KMS-11 (cell line): ENCODE data around the gene PMEPA1.

ENCODE experiments used
- H2AFZ ChIP-seq: fragments of 200-600 bp; sonication (generic); 2 replicates; pipeline ENCODE4 v1.6.1; 2016; ENCODE audit warnings: antibody characterized with exemption, mixed run types, low read depth
- H3K27ac ChIP-seq: fragments of 200-600 bp; sonication (generic); 2 replicates; pipeline ENCODE4 v1.6.1; 2016; ENCODE audit warnings: mild to moderate bottlenecking, mixed run types
- H3K27me3 ChIP-seq: fragments of 200-600 bp; sonication (generic); 2 replicates; pipeline ENCODE4 v1.6.1; 2017; ENCODE audit warnings: mild to moderate bottlenecking, low read depth, mixed run types, moderate library complexity; ENCODE audit not compliant: insufficient read depth
- H3K36me3 ChIP-seq: fragments of 200-600 bp; sonication (generic); 2 replicates; pipeline ENCODE4 v1.6.1; 2017; ENCODE audit warnings: mild to moderate bottlenecking, mixed run types; ENCODE audit not compliant: insufficient read depth
- H3K4me1 ChIP-seq: fragments of 200-600 bp; sonication (generic); 2 replicates; pipeline ENCODE4 v1.6.1; 2016; ENCODE audit warnings: mild to moderate bottlenecking, low read depth, mixed run types; ENCODE audit not compliant: poor library complexity, severe bottlenecking
- H3K4me2 ChIP-seq: fragments of 200-600 bp; sonication (generic); 2 replicates; pipeline ENCODE4 v1.7.0; 2016; ENCODE audit warnings: mild to moderate bottlenecking, mixed run types
- H3K4me3 ChIP-seq: fragments of 200-600 bp; sonication (generic); IDR thresholded peaks from 2 replicates; pipeline ENCODE4 v1.6.1; 2017; ENCODE audit warnings: low read depth, low read length, mixed read lengths; ENCODE audit not compliant: insufficient read depth
- H3K79me2 ChIP-seq: fragments of 200-600 bp; sonication (generic); 2 replicates; pipeline ENCODE4 v1.6.1; 2016; ENCODE audit warnings: low read depth, mixed run types; ENCODE audit not compliant: insufficient read depth
- H3K9ac ChIP-seq: fragments of 200-600 bp; sonication (generic); 2 replicates; pipeline ENCODE4 v1.6.1; 2016; ENCODE audit warnings: mild to moderate bottlenecking, mixed run types
- H4K20me1 ChIP-seq: fragments of 200-600 bp; sonication (generic); 2 replicates; pipeline ENCODE4 v1.6.1; 2016; ENCODE audit warnings: mild to moderate bottlenecking, mixed run types; ENCODE audit not compliant: insufficient read depth
- TF ChIP-seq, protein P1 (sequence below): fragments of 200-600 bp; sonication (generic); conservative IDR thresholded peaks from 2 replicates; pipeline ENCODE4 v1.6.1; 2017; ENCODE audit warnings: low read depth, mild to moderate bottlenecking, antibody characterized with exemption, low read length, moderate library complexity, mixed read lengths

Gene PMEPA1

DNA sequence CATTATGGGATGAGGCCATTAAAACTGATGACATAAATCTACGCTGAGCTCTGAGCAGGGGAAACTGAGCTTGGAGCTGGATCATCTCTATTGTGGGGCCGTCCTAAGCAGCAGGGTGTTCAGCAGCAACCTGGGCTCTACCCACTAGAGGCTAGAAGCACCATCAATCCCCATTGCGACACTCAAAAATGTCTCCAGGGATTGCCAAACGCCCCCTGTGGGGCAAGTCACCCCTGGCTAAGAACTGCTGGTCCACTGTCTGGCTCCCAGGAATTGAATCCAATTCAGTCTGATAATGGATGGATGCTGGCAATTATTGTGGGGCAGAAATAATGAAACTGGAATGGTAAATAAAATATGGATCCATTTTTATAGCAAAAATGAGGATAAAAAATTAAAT, 38.2 kb downstream of the PMEPA1 start:
- Histone ChIP-seq H3K4me1 (peaks cover 25% of the 10 kb centered on the region), H4K20me1 (no peaks in the 10 kb centered on the region), H3K27ac (no peak overlapping the region), H3K79me2 (no peaks in the 10 kb centered on the region; the same call in 1 of the 2 replicates), H3K27me3 (no peaks in the 10 kb centered on the region), H3K4me3 (no peak overlapping the region), H2AFZ (no peak overlapping the region), H3K36me3 (no peaks in the 10 kb centered on the region), H3K4me2 (no peak overlapping the region), H3K9ac (no peak overlapping the region)
- TF ChIP-seq, protein P1, sequence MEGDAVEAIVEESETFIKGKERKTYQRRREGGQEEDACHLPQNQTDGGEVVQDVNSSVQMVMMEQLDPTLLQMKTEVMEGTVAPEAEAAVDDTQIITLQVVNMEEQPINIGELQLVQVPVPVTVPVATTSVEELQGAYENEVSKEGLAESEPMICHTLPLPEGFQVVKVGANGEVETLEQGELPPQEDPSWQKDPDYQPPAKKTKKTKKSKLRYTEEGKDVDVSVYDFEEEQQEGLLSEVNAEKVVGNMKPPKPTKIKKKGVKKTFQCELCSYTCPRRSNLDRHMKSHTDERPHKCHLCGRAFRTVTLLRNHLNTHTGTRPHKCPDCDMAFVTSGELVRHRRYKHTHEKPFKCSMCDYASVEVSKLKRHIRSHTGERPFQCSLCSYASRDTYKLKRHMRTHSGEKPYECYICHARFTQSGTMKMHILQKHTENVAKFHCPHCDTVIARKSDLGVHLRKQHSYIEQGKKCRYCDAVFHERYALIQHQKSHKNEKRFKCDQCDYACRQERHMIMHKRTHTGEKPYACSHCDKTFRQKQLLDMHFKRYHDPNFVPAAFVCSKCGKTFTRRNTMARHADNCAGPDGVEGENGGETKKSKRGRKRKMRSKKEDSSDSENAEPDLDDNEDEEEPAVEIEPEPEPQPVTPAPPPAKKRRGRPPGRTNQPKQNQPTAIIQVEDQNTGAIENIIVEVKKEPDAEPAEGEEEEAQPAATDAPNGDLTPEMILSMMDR: no peak

DNA sequence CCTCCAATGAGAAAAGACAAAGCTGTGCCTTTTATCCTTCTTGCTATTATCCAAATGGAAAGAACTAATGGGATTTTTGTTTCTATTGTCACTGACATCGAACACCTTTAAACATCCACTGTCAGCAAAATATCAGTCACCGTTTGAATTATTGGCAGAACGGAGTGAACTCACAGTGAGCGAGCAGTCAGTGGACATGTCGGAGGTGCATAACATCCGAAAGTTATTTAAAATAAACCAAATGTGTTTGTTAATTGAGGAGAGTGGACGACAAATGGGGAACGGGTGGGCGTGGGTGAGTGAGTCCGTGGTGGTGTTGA, 38.8 kb downstream of the PMEPA1 start:
- H3K9ac ChIP-seq: no peak overlapping the region
- H3K4me1 ChIP-seq: peaks cover 25% of the 10 kb centered on the region
- no peaks in the 10 kb centered on the region for H4K20me1 ChIP-seq
- no peak overlapping the region for H3K27ac ChIP-seq
- no peaks in the 10 kb centered on the region for H3K36me3 ChIP-seq
- no peaks in the 10 kb centered on the region for H3K27me3 ChIP-seq
- no peak overlapping the region for H2AFZ ChIP-seq
- no peak overlapping the region for H3K4me2 ChIP-seq
- no peak overlapping the region for H3K4me3 ChIP-seq
- TF ChIP-seq, protein P1: no peak
- H3K79me2 ChIP-seq: no peaks in the 10 kb centered on the region; the same call in 1 of the 2 replicates

DNA sequence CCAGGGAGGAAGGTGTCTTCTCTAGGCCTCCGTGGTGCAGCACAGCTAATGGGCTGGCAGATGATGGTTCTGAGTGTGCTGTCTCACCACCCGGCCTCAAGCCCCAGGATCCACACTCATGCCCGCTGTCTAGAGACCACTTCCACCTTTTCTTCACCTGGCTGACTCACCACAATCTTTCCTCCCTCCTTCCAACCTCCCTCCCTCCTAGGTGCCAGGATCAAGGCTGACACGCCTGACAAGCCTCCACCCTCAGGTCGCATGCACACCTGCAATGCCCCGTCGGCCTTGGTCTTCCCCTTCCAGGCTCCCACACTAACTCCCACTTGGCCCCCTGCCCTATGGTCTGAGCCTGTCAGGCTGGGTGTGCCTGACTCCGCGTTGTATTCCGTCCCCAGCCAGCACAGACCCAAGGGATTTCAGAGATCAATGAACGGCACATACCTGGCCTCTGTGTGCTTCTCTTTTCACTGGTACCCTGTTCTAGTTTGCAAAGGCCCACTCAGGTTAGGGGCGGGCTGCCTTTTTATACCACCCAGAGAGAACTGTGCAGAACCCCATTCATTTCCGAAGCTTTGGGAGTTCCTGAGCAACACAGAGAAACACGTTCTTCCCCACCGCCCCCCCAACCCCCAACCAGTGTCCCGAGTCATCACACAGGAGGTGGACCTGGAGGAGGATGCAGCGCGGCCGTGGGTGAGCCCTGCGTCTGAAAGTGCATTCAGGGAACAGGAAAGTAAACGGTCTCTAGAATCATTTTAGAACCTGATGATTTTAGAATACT, 39.3 kb downstream of the PMEPA1 start:
- Histone ChIP-seq H3K9ac (no peak overlapping the region), H3K4me3 (no peak overlapping the region), H2AFZ (no peak overlapping the region), H3K4me2 (no peak overlapping the region), H3K36me3 (no peaks in the 10 kb centered on the region), H3K27ac (no peak overlapping the region), H3K27me3 (no peaks in the 10 kb centered on the region), H3K79me2 (no peaks in the 10 kb centered on the region; the same call in 1 of the 2 replicates), H4K20me1 (no peaks in the 10 kb centered on the region), H3K4me1 (peaks cover 25% of the 10 kb centered on the region)
- TF ChIP-seq, protein P1: no peak

DNA sequence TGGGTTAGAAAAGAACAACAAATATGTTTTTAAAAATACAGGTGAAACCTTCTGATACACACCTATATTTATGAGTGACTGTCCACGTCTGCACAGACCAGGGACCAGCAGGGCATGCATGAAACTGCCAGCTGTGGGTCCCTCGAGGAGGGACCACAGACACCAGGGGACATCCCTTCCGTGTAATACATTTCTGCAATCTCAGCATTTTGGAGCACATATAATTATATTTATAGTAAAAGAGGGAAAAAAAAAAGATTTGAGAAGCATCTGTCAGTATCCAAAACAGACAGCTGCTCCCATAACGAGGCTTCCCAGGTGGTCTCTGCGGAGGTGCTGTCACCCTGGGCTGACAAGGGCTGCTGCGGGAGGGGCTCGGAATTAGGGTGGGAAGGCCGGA, 40.2 kb downstream of the PMEPA1 start:
- Histone ChIP-seq H2AFZ (no peak overlapping the region), H3K79me2 (no peaks in the 10 kb centered on the region; the same call in 1 of the 2 replicates), H3K27ac (no peak overlapping the region), H3K4me1 (peaks cover 25% of the 10 kb centered on the region), H4K20me1 (no peaks in the 10 kb centered on the region), H3K4me3 (no peak overlapping the region), H3K27me3 (no peaks in the 10 kb centered on the region), H3K36me3 (no peaks in the 10 kb centered on the region), H3K9ac (no peak overlapping the region), H3K4me2 (no peak overlapping the region)
- TF ChIP-seq, protein P1: no peak
